Measurements from ENCODE around the gene ACOT8.

DNA sequence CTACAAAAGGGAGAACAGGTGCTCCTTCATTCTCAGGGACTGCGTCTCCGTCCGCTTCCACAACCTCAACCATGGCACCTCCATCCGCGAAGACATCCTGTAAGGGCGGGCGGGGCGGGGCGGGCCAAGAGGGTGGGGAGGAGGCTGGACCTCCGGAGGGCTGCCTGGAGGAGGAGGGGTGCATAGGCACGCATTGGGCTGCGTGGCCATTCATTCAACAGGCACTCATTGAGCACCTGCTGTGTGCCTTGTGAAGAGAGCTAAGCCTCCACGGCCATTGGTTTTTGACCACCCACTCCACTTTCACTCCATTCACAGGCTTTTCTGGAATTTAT, 657 bp upstream of the ACOT8 start:
- no peak for TF ChIP-seq POLR2AphosphoS5 (IDR thresholded peaks at IDR 0.05)
- TF ChIP-seq, protein P1, sequence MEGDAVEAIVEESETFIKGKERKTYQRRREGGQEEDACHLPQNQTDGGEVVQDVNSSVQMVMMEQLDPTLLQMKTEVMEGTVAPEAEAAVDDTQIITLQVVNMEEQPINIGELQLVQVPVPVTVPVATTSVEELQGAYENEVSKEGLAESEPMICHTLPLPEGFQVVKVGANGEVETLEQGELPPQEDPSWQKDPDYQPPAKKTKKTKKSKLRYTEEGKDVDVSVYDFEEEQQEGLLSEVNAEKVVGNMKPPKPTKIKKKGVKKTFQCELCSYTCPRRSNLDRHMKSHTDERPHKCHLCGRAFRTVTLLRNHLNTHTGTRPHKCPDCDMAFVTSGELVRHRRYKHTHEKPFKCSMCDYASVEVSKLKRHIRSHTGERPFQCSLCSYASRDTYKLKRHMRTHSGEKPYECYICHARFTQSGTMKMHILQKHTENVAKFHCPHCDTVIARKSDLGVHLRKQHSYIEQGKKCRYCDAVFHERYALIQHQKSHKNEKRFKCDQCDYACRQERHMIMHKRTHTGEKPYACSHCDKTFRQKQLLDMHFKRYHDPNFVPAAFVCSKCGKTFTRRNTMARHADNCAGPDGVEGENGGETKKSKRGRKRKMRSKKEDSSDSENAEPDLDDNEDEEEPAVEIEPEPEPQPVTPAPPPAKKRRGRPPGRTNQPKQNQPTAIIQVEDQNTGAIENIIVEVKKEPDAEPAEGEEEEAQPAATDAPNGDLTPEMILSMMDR (IDR thresholded peaks at IDR 0.05), result no peak
- TF ChIP-seq EP300 (IDR thresholded peaks at IDR 0.05), result no peak
